GM12878 (cell line): ENCODE measurements around the gene COL5A1. TPM values are rescaled to one million over a fixed set of nuclear protein-coding genes. Genes with fewer than 3 reads are reported as not detected.

Experiments used
- ATAC-seq: fragments of 200-7000 bp; cut with Tn5 transposase; 3 replicates; pipeline ENCODE4 v1.9.1; 2020; ENCODE audit warnings: mild to moderate bottlenecking, moderate library complexity
- BruUV-seq: library from RNA; stranded (reverse); fragments of 400-500 nt; replicated peaks from 2 replicates; lab custom pipeline; 2021; lab: Mats Ljungman, UMichigan
- CTCF ChIA-PET: fragments of 300-600 bp; sonication (Branson Sonifier 250); formaldehyde crosslinking; extraction: SDS; loops from one replicate; lab custom pipeline; 2021; ENCODE audit warnings: inconsistent platforms; lab: Yijun Ruan, JAX
- POLR2A ChIA-PET: fragments of 350-600 bp; formaldehyde crosslinking; extraction: SDS; loops from one replicate; lab custom pipeline; 2021; ENCODE audit warnings: inconsistent platforms; lab: Charles Lee
- RAD21 ChIA-PET: fragments of 300-600 bp; sonication (Branson Sonifier 250); formaldehyde crosslinking; loops from one replicate; lab custom pipeline; 2023; ENCODE audit warnings: antibody characterized with exemption; ENCODE audit not compliant: unreplicated experiment; lab: Charles Lee
- SMC1A ChIA-PET: fragments of 300-600 bp; sonication (Branson Sonifier 250); formaldehyde crosslinking; loops from one replicate; lab custom pipeline; 2023; ENCODE audit not compliant: unreplicated experiment, uncharacterized antibody; lab: Charles Lee
- DNase-seq: peaks from one replicate; pipeline ENCODE4 v3.0.0-alpha.2; 2011; ENCODE audit warnings: low read depth, low spot score
- FAIRE-seq: peaks from 3 replicates; lab custom pipeline; 2011; peaks lifted over from hg19 to GRCh38; lab: Jason Lieb, UNC
- H2AFZ ChIP-seq: 2 replicates; pipeline ENCODE4 v1.6.0; 2011; ENCODE audit warnings: low read depth, low read length, control low read depth; ENCODE audit not compliant: control insufficient read depth
- H3K27ac ChIP-seq: 2 replicates; pipeline ENCODE4 v1.5.1; 2011; ENCODE audit warnings: control low read depth; ENCODE audit not compliant: control insufficient read depth, insufficient read depth
- H3K27me3 ChIP-seq, 2 experiments: replicated peaks in 1 of 2; 2 replicates each; pipeline versions ENCODE4 v1.6.0 to v1.6.1; 2011; ENCODE audit warnings: low read length in 1 of 2; ENCODE audit not compliant: control insufficient read depth in 2 of 2, insufficient read depth in 2 of 2
- H3K36me3 ChIP-seq, 2 experiments: 2 replicates each; pipeline ENCODE4 v1.5.1; 2011; ENCODE audit warnings: low read length in 1 of 2; ENCODE audit not compliant: control insufficient read depth in 2 of 2, insufficient read depth in 2 of 2
- H3K4me1 ChIP-seq: 2 replicates; pipeline ENCODE4 v1.6.1; 2011; ENCODE audit warnings: mild to moderate bottlenecking, low read length, moderate library complexity, mixed read lengths; ENCODE audit not compliant: control insufficient read depth, insufficient read depth
- H3K4me2 ChIP-seq: 2 replicates; pipeline ENCODE4 v1.6.0; 2011; ENCODE audit warnings: control low read depth; ENCODE audit not compliant: control insufficient read depth, insufficient read depth
- H3K4me3 ChIP-seq: fragments of 200-600 bp; sonication (generic); 2 replicates; pipeline ENCODE4 v1.5.1; 2016
- H3K79me2 ChIP-seq: 2 replicates; pipeline ENCODE4 v1.6.0; 2011; ENCODE audit warnings: low read length; ENCODE audit not compliant: control insufficient read depth, insufficient read depth
- H3K9ac ChIP-seq: 2 replicates; pipeline ENCODE4 v1.8.0; 2011; ENCODE audit warnings: low read length, control low read depth, mixed read lengths; ENCODE audit not compliant: control insufficient read depth, insufficient read depth
- H3K9me3 ChIP-seq: replicated peaks from 3 replicates; pipeline ENCODE4 v1.5.1; 2011; ENCODE audit warnings: mild to moderate bottlenecking, low read length; ENCODE audit not compliant: control insufficient read depth, insufficient read depth
- H4K20me1 ChIP-seq: 2 replicates; pipeline ENCODE4 v1.6.0; 2011; ENCODE audit not compliant: control insufficient read depth, insufficient read depth
- ATF7 ChIP-seq: fragments of 450-650 bp; IDR thresholded peaks from 2 replicates; pipeline ENCODE4 v1.6.1; 2016; ENCODE audit warnings: low read depth, mild to moderate bottlenecking
- EGR1 ChIP-seq, 2 experiments: IDR thresholded peaks; 1 replicate in 1 of 2; 2 replicates in 1 of 2; pipeline ENCODE4 v1.6.1; 2011 to 2012; ENCODE audit warnings: low read depth in 2 of 2, low read length in 2 of 2, borderline replicate concordance in 1 of 2, mild to moderate bottlenecking in 1 of 2, moderate library complexity in 1 of 2
- NR2F1 ChIP-seq: fragments of 450-650 bp; conservative IDR thresholded peaks from 2 replicates; pipeline ENCODE4 v1.6.1; 2017; ENCODE audit warnings: mild to moderate bottlenecking
- STAT1 ChIP-seq: fragments of 450-650 bp; conservative IDR thresholded peaks from 2 replicates; pipeline ENCODE4 v1.6.1; 2014; ENCODE audit warnings: antibody characterized with exemption, mild to moderate bottlenecking
- ZNF384 ChIP-seq: IDR thresholded peaks from 2 replicates; pipeline ENCODE4 v1.6.1; 2012; ENCODE audit warnings: low read depth, mild to moderate bottlenecking, low read length, improper control_type of control experiment, borderline replicate concordance
- WGBS: methylation state at CpG from one replicate; pipeline ENCODE4 v1.1.6; 2016; ENCODE audit warnings: low lambda C conversion rate; ENCODE audit not compliant: insufficient replicate concordance, insufficient coverage; ENCODE audit errors: missing lambda C conversion rate; 5-methylcytosine and 5-hydroxymethylcytosine counted together
- in situ Hi-C: fragments of 300-500 bp; cut with MboI; formaldehyde crosslinking; loops from 9 replicates; pipeline ENCODE4 v1.14.3; 2018; ENCODE audit warnings: mixed read lengths
- intact Hi-C: fragments of 100-400 bp; cut with micrococcal nuclease; formaldehyde crosslinking; loops from one replicate; pipeline ENCODE4 v1.14.2; 2022; ENCODE audit not compliant: unreplicated experiment
- polyA plus RNA-seq, 11 experiments: library from polyadenylated mRNA; depleted of rRNA in 4 of 11; unstranded in 6 of 11; stranded (reverse) in 5 of 11; fragments of >200 nt; fragmentation: Nextera tagmentation in 4 of 11; fragmentation: Illumina TruSeq in 1 of 11; extraction: Ambion mirVana in 4 of 11; extraction: Trizol in 1 of 11; gene quantifications; 1 replicate in 1 of 11; 2 replicates in 10 of 11; pipeline versions ENCODE4 v1.2.1 to v1.2.3, GENCODE V29; 2011 to 2016; ENCODE audit warnings: inconsistent platforms in 2 of 11, missing spikeins in 2 of 11, low read depth in 1 of 11
- total RNA-seq, 4 experiments: library from RNA; depleted of rRNA in 3 of 4; stranded (reverse); fragments of >200 nt in 3 of 4; fragmentation: Illumina TruSeq in 1 of 4; extraction: Trizol in 1 of 4; gene quantifications; 2 replicates each; pipeline versions ENCODE4 v1.2.1 to v1.2.3, GENCODE V29; 2013 to 2021
- TF ChIP-seq, protein P1 (sequence below): fragments of 450-650 bp; IDR thresholded peaks from 2 replicates; pipeline ENCODE4 v1.6.1; 2017; ENCODE audit warnings: mild to moderate bottlenecking, moderate library complexity
- TF ChIP-seq, protein P2 (sequence below), 3 experiments: IDR thresholded peaks in 2 of 3; conservative IDR thresholded peaks in 1 of 3; 2 replicates each; pipeline ENCODE4 v1.5.1; 2011; ENCODE audit warnings: low read depth in 3 of 3, low read length in 3 of 3, mild to moderate bottlenecking in 3 of 3, control low read depth in 2 of 3, moderate library complexity in 2 of 3, inconsistent platforms in 1 of 3, mixed read lengths in 1 of 3; ENCODE audit not compliant: control insufficient read depth in 2 of 3, insufficient read depth in 1 of 3; ENCODE audit errors: extremely low read depth in 1 of 3
- TF ChIP-seq, protein P3 (sequence below): fragments of 450-650 bp; conservative IDR thresholded peaks from 2 replicates; pipeline ENCODE4 v1.6.1; 2017; ENCODE audit warnings: mild to moderate bottlenecking, moderate library complexity
- TF ChIP-seq, protein P4 (sequence below): IDR thresholded peaks from 2 replicates; pipeline ENCODE4 v1.6.1; 2011; ENCODE audit warnings: borderline replicate concordance, low read depth, mild to moderate bottlenecking, moderate library complexity, low read length; ENCODE audit not compliant: insufficient read depth, poor library complexity, severe bottlenecking

Gene COL5A1
- total and polyA plus RNA-seq, 10 of the 15 experiments (the other 5 are each of a cell fraction or from before 2014, with no cell fraction given): under 0.01 to 0.15 (median 0.13) TPM; not detected in 4

DNA sequence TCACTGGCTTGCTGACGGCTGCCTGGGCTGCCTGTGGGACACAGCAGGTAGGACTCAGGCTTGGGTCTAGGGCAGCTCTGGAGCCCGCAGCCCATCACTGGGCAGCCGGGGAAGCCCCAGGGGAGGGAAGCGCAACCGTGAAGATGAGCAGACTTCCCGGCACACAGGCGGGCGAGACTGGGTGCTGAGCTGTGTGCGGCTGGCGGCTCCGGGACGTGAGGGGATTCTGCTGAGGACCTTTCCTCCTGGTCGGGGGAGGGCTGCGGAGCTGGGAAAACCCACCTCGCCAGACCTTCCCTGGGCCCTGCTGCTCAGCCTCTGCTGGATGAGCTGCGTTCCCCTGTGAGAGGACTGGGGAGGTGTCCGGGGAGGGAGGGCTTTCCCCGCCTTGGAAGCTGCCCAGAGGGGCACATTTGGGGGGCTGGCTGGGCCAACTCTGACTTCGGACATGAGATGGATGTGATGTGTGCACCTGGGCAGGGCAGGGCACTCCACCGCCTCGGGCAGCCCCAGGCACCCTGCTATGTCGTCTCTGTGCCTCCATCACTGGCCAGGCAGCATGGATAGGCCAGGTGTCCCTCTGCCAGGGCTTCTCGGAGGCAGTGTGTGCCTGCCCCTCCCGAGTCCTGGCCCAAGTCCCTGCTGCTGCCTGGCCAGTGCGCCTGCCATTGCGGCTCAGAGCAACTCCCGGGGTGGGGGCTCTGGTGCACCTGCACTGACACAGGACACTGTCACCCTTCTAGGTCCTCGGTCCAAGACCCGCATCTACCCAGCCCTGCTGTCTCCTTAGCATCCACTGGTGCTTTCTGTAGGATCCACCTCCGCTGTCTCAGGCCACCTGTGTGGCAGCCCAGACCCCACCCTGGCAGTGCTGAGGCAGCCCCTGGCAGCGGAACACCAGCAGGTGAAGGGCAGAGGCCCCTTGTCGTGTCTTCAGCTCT, 66.4 kb downstream of the COL5A1 start:
- Histone ChIP-seq H4K20me1 (no peaks in the 10 kb centered on the region), H3K9ac (no peak overlapping the region), H3K4me3 (no peak overlapping the region), H3K4me1 (no peaks in the 10 kb centered on the region), H3K9me3 (no peaks in the 10 kb centered on the region), H2AFZ (no peak overlapping the region), H3K27ac (no peak overlapping the region)
- FAIRE-seq: no peak
- intact Hi-C loops: no loop called here
- RAD21 ChIA-PET: no interaction called here
- CTCF ChIA-PET: no interaction called here
- BruUV-seq: no TSS peak
- in situ Hi-C loops: no loop called here
- TF ChIP-seq ZNF384 (no peak), ATF7 (no peak), STAT1 (no peak), NR2F1 (no peak), EGR1 (IDR thresholded peaks at IDR 0.05; ENCODE audit: borderline replicate concordance in 1 of 2, low read depth in 2 of 2, low read length in 2 of 2) (no peak)
- TF ChIP-seq, protein P1, sequence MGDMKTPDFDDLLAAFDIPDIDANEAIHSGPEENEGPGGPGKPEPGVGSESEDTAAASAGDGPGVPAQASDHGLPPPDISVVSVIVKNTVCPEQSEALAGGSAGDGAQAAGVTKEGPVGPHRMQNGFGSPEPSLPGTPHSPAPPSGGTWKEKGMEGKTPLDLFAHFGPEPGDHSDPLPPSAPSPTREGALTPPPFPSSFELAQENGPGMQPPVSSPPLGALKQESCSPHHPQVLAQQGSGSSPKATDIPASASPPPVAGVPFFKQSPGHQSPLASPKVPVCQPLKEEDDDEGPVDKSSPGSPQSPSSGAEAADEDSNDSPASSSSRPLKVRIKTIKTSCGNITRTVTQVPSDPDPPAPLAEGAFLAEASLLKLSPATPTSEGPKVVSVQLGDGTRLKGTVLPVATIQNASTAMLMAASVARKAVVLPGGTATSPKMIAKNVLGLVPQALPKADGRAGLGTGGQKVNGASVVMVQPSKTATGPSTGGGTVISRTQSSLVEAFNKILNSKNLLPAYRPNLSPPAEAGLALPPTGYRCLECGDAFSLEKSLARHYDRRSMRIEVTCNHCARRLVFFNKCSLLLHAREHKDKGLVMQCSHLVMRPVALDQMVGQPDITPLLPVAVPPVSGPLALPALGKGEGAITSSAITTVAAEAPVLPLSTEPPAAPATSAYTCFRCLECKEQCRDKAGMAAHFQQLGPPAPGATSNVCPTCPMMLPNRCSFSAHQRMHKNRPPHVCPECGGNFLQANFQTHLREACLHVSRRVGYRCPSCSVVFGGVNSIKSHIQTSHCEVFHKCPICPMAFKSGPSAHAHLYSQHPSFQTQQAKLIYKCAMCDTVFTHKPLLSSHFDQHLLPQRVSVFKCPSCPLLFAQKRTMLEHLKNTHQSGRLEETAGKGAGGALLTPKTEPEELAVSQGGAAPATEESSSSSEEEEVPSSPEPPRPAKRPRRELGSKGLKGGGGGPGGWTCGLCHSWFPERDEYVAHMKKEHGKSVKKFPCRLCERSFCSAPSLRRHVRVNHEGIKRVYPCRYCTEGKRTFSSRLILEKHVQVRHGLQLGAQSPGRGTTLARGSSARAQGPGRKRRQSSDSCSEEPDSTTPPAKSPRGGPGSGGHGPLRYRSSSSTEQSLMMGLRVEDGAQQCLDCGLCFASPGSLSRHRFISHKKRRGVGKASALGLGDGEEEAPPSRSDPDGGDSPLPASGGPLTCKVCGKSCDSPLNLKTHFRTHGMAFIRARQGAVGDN: no peak
- TF ChIP-seq, protein P2, sequence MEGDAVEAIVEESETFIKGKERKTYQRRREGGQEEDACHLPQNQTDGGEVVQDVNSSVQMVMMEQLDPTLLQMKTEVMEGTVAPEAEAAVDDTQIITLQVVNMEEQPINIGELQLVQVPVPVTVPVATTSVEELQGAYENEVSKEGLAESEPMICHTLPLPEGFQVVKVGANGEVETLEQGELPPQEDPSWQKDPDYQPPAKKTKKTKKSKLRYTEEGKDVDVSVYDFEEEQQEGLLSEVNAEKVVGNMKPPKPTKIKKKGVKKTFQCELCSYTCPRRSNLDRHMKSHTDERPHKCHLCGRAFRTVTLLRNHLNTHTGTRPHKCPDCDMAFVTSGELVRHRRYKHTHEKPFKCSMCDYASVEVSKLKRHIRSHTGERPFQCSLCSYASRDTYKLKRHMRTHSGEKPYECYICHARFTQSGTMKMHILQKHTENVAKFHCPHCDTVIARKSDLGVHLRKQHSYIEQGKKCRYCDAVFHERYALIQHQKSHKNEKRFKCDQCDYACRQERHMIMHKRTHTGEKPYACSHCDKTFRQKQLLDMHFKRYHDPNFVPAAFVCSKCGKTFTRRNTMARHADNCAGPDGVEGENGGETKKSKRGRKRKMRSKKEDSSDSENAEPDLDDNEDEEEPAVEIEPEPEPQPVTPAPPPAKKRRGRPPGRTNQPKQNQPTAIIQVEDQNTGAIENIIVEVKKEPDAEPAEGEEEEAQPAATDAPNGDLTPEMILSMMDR (IDR thresholded peaks at IDR 0.05 in 2 of 3, conservative IDR thresholded peaks at IDR 0.05 in 1 of 3; ENCODE audit: control insufficient read depth in 2 of 3, extremely low read depth in 1 of 3, insufficient read depth in 1 of 3, low read depth in 3 of 3, low read length in 3 of 3): no peak
- TF ChIP-seq, protein P3, sequence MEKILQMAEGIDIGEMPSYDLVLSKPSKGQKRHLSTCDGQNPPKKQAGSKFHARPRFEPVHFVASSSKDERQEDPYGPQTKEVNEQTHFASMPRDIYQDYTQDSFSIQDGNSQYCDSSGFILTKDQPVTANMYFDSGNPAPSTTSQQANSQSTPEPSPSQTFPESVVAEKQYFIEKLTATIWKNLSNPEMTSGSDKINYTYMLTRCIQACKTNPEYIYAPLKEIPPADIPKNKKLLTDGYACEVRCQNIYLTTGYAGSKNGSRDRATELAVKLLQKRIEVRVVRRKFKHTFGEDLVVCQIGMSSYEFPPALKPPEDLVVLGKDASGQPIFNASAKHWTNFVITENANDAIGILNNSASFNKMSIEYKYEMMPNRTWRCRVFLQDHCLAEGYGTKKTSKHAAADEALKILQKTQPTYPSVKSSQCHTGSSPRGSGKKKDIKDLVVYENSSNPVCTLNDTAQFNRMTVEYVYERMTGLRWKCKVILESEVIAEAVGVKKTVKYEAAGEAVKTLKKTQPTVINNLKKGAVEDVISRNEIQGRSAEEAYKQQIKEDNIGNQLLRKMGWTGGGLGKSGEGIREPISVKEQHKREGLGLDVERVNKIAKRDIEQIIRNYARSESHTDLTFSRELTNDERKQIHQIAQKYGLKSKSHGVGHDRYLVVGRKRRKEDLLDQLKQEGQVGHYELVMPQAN: no peak
- TF ChIP-seq, protein P4, sequence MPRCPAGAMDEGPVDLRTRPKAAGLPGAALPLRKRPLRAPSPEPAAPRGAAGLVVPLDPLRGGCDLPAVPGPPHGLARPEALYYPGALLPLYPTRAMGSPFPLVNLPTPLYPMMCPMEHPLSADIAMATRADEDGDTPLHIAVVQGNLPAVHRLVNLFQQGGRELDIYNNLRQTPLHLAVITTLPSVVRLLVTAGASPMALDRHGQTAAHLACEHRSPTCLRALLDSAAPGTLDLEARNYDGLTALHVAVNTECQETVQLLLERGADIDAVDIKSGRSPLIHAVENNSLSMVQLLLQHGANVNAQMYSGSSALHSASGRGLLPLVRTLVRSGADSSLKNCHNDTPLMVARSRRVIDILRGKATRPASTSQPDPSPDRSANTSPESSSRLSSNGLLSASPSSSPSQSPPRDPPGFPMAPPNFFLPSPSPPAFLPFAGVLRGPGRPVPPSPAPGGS: no peak
- TF ChIP-seq, all 136 proteins: peak for 0
- ATAC-seq: no peak
- H3K27me3 ChIP-seq: no peaks in the 10 kb centered on the region; a peak in 1 of 4 replicates
- ChIA-PET SMC1A (no interaction called here), POLR2A (no interaction called here)
- no peaks in the 10 kb centered on the region for H3K79me2 ChIP-seq
- WGBS: 48% methylated on average over 31 of the region's 32 CpGs
- H3K36me3 ChIP-seq: no peaks in the 10 kb centered on the region
- H3K4me2 ChIP-seq: no peak overlapping the region
- DNase-seq: no peak
